HG03520 (cell line): ENCODE data around the gene MICU1.
"Not testable (repeated sequence)": the region's sequence is repeated elsewhere in the genome, so short reads cannot be mapped to it uniquely, and the experiment has no call there.

Experiments
- ATAC-seq: cut with Tn5 transposase; IDR thresholded peaks from one replicate; pipeline ENCODE4 v1.9.1; 2021; ENCODE audit warnings: mild to moderate bottlenecking, moderate library complexity; ENCODE audit not compliant: unreplicated experiment

Gene MICU1

GRCh38 chr10:72455889-72456595, 169.8 kb downstream of the MICU1 start:
- no peak for ATAC-seq

DNA sequence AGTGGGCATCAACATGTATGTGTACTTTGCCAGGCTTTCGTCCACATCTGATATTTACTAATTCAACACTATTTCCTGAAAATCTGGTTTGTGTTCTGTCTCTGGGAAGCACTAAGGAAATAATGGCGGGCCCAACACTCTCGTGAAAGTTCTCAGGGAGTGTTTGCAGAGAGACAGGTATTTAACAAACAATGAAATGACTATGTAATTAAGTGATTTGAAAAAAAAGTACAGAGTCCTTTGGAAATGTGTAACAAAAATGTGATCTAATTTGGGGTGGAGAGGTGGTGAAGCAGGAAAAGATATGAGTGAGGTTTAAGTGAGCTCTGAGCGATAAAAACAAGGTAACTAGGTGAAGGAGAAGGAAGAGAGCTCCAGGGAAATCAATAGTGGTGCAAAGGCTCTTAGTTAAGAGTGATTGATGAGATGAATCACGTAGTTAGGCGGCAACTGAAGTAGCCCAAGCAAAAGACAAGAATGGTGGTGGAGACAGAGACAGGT, 175.9 kb downstream of the MICU1 start:
- ATAC-seq = no peak

DNA sequence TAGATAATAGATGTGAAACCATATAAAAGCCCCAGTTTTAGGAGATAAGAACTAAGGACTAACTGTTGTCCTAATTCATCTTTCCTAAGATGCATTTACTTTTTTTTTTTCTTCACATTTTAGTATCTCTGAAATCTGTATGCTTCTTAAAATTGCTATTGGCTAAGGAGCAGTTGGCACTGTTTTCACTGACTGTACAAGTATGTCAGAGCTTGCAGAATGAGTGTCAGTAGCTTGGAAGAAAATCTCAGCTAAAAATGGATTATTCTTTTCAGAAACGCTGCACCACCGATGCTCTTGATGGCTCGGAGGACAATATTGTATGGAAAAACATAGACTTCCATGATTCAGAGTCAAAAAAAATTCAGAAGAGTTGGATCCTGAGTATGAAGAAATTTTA, 180.0 kb downstream of the MICU1 start:
- no peak for ATAC-seq

- not testable (repeated sequence) for ATAC-seq
Observed at GRCh38 chr10:72442969-72443368, 182.9 kb downstream of the MICU1 start.

DNA sequence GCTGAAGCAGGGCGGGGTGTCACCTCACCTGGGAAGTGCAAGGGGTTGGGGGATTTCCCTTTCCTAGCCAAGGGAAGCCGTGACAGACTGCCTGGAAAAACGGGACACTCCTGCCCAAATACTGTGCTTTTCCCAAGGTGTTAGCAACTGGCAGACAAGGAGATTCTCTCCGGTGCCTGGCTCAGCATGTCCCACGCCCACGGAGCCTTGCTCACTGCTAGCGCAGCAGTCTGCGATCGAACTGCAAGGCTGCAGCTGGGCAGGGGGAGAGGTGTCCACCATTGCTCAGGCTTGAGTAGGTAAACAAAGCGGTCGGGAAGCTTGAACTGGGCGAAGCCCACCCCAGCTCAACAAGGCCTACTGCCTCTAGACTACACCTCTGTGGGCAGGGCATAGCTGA, 190.3 kb downstream of the MICU1 start:
- no peak for ATAC-seq

GRCh38 chr10:72430936-72431335, 194.9 kb downstream of the MICU1 start:
- ATAC-seq = not testable (repeated sequence)

DNA sequence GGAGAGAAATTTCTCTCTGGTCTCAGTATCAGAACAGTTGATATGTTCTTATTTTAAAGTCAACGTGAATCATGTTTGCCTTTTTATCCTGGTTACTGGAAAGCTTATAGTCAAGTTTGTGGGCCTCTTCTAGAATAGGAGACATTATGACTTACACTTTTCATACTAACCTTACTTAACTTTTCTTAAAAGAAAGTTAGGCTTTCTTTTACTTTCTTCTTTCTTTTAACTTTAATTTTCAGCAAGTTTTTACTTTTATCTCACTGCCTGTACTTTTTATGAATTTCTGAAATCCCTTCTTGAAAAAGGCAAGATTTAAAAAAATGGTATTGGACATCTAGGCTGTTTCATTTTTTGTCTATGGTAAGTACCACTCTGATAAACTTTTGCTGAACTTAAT, 195.9 kb downstream of the MICU1 start:
- ATAC-seq = no peak

DNA sequence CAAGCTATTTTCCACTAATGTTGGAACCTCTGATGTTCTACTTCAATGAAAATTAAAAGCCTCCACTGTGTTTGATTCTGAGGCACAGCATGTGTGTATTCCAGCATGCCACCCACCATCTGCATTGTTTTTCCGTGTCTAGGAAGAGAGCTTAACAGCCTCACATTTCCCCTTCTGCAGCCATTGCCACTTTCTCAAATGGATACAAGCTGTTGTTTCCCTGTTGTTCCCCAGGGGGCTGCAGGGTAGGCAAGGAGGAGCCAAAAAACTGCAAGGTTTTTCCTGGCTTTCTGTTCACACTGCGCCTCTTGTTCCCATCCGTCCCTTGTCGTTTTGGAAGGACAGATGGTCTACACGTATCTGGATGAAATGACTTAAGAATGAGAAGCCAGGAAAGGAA, 198.9 kb downstream of the MICU1 start:
- no peak for ATAC-seq

DNA sequence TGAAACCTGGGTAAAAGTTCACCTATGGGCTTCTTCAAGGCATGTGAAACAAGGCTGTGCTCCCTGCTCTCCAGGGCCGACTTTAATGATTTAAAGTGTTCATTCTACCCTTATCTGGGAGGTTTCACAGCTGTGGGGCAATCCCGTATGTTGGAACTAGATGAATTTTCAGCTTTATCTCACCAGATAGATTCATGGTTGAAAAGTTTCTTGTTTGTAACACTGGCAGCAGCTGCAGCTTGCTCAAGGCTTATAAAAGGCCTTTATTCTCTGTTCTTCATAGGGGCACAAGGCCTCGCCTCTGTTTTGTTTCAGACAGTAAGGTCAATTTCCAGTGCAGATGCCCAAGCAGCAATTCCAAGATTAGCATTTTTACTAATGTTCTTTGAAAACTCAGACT, 200.7 kb downstream of the MICU1 start:
- no peak for ATAC-seq

DNA sequence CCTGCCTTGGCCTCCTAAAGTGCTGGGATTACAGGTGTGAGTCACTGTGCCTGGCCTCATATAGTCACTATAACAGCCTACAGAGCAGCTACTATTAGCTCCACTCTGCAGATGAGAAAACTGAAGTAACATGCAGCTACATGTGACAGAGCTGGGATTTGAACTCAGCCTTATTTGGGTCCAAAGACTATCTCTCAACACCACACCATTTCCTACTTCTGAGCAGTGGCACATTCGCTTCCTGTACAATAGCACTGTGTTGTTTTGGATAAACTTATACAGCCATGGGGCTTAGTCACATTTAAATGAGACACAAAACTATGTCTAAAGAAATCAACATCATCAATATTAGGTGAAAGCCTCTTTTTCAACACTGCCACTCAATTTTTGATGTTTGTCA, 201.3 kb downstream of the MICU1 start:
- ATAC-seq = no peak

- ATAC-seq = no peak
Observed at GRCh38 chr10:72423426-72423825, 202.5 kb downstream of the MICU1 start.

DNA sequence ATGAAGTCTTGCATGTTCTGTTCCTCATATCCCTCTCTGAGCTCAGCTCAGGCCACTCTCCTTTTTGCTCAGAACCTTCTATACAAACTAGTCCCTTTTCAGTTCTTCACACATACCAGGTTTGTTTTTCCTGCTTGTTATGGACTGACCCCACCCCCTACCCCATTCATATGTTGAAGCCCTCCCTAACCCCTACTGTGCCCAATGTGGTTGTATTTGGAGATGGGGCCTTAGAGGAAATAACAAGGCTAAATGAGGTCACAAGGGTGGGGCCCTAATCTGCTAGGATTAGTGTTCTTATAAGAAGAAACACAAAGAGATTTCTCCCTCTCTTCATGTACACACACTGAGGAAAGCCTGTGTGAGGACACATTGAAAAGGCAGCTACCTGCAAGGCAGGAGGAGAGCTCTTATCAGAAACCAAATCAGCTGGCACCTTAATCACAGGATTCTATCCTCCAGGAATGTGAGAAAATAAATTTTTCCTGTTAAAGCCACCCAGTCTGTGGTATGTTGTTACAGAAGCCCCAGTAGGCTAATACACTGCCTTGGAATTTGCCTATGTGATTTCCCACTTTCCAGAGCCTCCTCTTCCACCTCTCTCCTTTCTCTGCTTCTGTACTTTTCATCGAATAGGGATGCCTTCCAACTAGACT, 203.9 kb downstream of the MICU1 start:
- ATAC-seq = no peak

- no peak for ATAC-seq
Observed at GRCh38 chr10:72419241-72419640, 206.6 kb downstream of the MICU1 start.

GRCh38 chr10:72418679-72419078, 207.2 kb downstream of the MICU1 start:
- no peak for ATAC-seq

DNA sequence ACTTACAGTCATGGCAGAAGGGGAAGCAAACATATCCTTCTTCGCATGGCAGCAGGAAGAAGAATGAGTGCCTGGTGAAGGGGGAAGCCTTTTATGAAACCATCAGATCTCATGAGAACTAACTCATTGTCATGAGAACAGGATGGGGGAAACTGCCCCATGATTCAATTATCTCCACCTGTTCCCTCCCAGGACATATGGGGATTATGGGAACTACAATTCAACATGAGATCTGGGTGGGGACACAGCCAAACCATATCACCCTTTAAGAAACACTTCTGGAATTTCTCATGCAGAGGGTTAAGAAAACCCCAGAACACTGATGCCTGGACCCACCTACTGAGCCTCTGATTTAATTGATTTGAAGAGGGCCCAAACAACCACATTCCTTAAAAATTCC, 207.9 kb downstream of the MICU1 start:
- ATAC-seq = no peak

GRCh38 chr10:72416661-72417060, 209.2 kb downstream of the MICU1 start:
- ATAC-seq = no peak

DNA sequence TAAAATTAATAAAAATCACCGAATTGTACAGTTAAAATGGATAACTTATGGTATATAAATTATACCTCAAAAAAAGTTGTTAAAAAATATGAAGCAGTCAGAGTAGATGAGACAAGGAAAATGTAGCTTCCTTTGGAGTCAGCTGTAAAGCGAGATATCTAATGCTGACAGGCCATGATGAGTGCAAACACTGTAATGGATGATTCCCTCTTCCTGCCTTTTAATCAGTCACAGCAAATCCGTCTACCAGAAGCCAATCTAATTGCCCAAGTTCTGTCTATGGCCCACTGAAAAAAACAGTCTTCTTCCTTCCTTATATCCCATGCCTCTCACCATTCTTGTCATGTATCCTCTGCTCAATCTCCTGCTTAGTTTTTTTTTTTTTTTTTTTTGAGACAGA, 211.2 kb downstream of the MICU1 start:
- no peak for ATAC-seq

DNA sequence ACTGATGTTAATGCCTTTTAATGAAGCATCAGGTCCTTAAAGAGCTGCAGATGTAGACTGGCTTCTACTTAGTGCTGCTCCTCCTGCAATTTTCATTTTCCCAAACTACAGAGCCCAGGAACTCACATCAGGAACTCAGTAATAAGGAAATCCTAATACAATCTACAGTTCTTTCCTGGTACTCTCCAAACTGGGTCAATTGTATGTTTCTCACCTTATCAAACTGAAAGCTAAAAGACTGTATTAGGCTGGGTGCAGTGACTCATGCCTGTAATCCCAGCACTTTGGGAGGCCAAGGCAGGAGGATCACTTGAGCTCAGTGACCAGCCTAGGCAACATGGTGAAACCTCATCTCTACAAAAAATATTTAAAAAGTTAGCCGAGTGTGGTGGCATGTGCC, 216.7 kb downstream of the MICU1 start:
- no peak for ATAC-seq

- no peak for ATAC-seq
Observed at GRCh38 chr10:72407927-72408600, 217.8 kb downstream of the MICU1 start.

DNA sequence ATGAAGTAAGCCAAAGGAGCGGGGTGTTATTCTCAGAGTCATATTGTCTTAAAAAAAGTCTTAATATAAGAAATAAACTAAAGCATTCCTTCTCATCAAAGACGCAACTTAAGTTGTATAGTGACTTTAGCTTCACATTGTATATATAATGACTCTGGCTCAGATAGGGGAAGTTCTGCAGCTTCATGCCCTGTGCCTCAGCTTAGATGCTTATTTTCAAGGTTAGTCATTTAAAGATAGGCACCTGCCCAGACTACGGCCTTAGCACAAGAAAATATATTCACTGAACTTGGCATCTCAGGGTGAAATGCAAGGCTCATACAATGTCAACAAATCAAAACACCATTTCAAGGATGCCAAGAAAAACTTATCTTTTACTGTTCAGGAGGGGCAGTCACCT, 218.4 kb downstream of the MICU1 start:
- no peak for ATAC-seq

DNA sequence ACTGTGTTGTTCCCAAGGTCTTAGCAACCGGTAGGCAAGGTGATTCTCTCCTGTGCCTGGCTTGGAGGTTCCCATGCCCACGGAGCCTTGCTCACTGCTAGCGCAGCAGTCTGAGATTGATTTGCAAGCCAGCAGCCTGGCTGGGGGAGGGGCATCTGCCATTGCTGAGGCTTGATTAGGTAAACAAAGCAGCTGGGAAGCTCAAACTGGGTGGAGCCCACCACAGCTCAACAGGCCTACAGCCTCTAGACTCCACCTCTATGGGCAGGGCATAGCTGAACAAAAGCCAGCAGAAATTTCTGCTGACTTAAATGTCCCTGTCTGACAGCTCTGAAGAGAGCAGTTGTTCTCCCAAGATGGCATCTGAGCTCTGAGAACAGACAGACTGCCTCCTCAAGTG, 230.3 kb downstream of the MICU1 start:
- ATAC-seq = not testable (repeated sequence)

- no peak for ATAC-seq
Observed at GRCh38 chr10:72392571-72392970, 233.3 kb downstream of the MICU1 start.
